Peyer's patch (tissue), 4 donors: ENCODE data around the gene PRICKLE2.

Experiments used
- CTCF ChIP-seq, 6 experiments: fragments of 450-650 bp in 4 of 6; fragments of 200-600 bp in 2 of 6; sonication (generic) in 1 of 6; IDR thresholded peaks; one replicate each; pipeline ENCODE4 v1.5.1; 2017 to 2019; ENCODE audit warnings: antibody characterized with exemption in 6 of 6, mild to moderate bottlenecking in 3 of 6, moderate library complexity in 1 of 6
- POLR2A ChIP-seq, 2 donors: fragments of 450-650 bp; IDR thresholded peaks; one replicate each; pipeline ENCODE4 v1.5.1; 2017; ENCODE audit warnings: antibody characterized with exemption in 2 of 2, mild to moderate bottlenecking in 2 of 2, moderate library complexity in 2 of 2

GRCh38 chr3:64265646-64266045 is 40.4 kb upstream of the PRICKLE2 start:
- TF ChIP-seq CTCF (IDR thresholded peaks at IDR 0.05) (no peak), POLR2A (IDR thresholded peaks at IDR 0.05) (no peak)
